Testis (tissue), 3 donors: ENCODE results near the gene POLR1E. TPM values are rescaled to one million over a fixed set of nuclear protein-coding genes. Genes with fewer than 3 reads are reported as not detected.
A peak's percentile ranks its signal among the peaks of the same experiment; 100 is the strongest.
"Not testable (repeated sequence)": the region's sequence is repeated elsewhere in the genome, so short reads cannot be mapped to it uniquely, and the experiment has no call there.

ENCODE experiments used
- DNase-seq: peaks from one replicate; pipeline ENCODE4 v3.0.0-alpha.2; 2019
- H3K27ac ChIP-seq, 2 donors: fragments of 200-600 bp; sonication (generic); one replicate each; pipeline ENCODE4 v1.5.1; 2019
- H3K27me3 ChIP-seq: fragments of 200-600 bp; sonication (generic); one replicate; pipeline ENCODE4 v1.5.1; 2019
- H3K36me3 ChIP-seq: fragments of 200-600 bp; sonication (generic); one replicate; pipeline ENCODE4 v1.5.1; 2017; ENCODE audit warnings: low read depth; ENCODE audit errors: missing control alignments
- H3K4me1 ChIP-seq: fragments of 200-600 bp; sonication (generic); one replicate; pipeline ENCODE4 v1.5.1; 2019
- H3K4me3 ChIP-seq, 2 donors: fragments of 200-600 bp; sonication (generic); one replicate each; pipeline ENCODE4 v1.5.1; 2017 to 2019
- H3K9me3 ChIP-seq: fragments of 200-600 bp; sonication (generic); one replicate; pipeline ENCODE4 v1.5.1; 2017
- CTCF ChIP-seq, 3 experiments: fragments of 450-650 bp in 2 of 3; fragments of 200-600 bp in 1 of 3; sonication (generic) in 1 of 3; IDR thresholded peaks; one replicate each; pipeline ENCODE4 v1.5.1; 2016 to 2019; ENCODE audit warnings: antibody characterized with exemption in 3 of 3, mild to moderate bottlenecking in 2 of 3, moderate library complexity in 1 of 3
- POLR2A ChIP-seq: fragments of 450-650 bp; IDR thresholded peaks from one replicate; pipeline ENCODE4 v1.6.1; 2017; ENCODE audit warnings: antibody characterized with exemption, mild to moderate bottlenecking, moderate library complexity
- WGBS, 2 donors: methylation state at CpG; one replicate each; pipeline ENCODE4 v1.1.5; 2018; 5-methylcytosine and 5-hydroxymethylcytosine counted together
- intact Hi-C: fragments of 100-400 bp; cut with DNase I; formaldehyde crosslinking; loops from one replicate; pipeline ENCODE4 v1.15.1; 2023; ENCODE audit warnings: low total_unique reads
- polyA plus RNA-seq: library from polyadenylated mRNA; stranded (reverse); fragments of 350-450 nt; fragmentation: Illumina TruSeq; extraction: RNeasy Lipid Tissue Mini Kit (QIAGEN cat#74804); gene quantifications from one replicate; pipeline ENCODE4 v1.2.3, GENCODE V29; 2014; ENCODE audit warnings: low read depth, low replicate concordance; ENCODE audit not compliant: insufficient read depth
- total RNA-seq, 2 donors: library from RNA; depleted of rRNA; stranded (reverse); fragments of >200 nt; gene quantifications; one replicate each; pipeline ENCODE4 v1.2.3, GENCODE V29; 2016

The POLR1E gene
- total and polyA plus RNA-seq, 3 donors from 2014 or later = 18.6 to 23.8 (median 20.6) TPM

GRCh38 chr9:37464006-37464405, 21.7 kb upstream of the POLR1E start:
- DNase-seq = no peak
- WGBS, 2 donors = 14 to 26% methylated on average over 3 of the region's 3 CpGs
- Histone ChIP-seq H3K27ac (peak overlapping the region; percentile 96 to 98), H3K27me3 (no peaks in the 10 kb centered on the region), H3K4me3 (peak overlapping the region; percentile 83 to 89), H3K9me3 (no peaks in the 10 kb centered on the region), H3K4me1 (peaks cover 26% of the 10 kb centered on the region), H3K36me3 (no peaks in the 10 kb centered on the region)
- no peak for TF ChIP-seq CTCF (IDR thresholded peaks at IDR 0.05)
- no peak for TF ChIP-seq POLR2A
- intact Hi-C loops = no loop called here

- Histone ChIP-seq H3K27me3 (no peaks in the 10 kb centered on the region), H3K36me3 (no peaks in the 10 kb centered on the region), H3K9me3 (no peaks in the 10 kb centered on the region), H3K27ac (peak overlapping the region; percentile 96 to 98), H3K4me1 (peaks cover 26% of the 10 kb centered on the region), H3K4me3 (peak overlapping the region; percentile 83 to 89)
- intact Hi-C loops = no loop called here
- no peak for TF ChIP-seq POLR2A
- no peak for TF ChIP-seq CTCF (IDR thresholded peaks at IDR 0.05)
- WGBS, 2 donors = 0 to 1% methylated on average over 8 to 41 of the region's 47 CpGs
- DNase-seq = peak; percentile 83
Observed at GRCh38 chr9:37464426-37465248, 21.1 kb upstream of the POLR1E start.

GRCh38 chr9:37465249-37466036, 20.3 kb upstream of the POLR1E start, which contains the start of gene ZBTB5:
Gene ZBTB5, minus strand, starts transcription at chr9:37465450. Its CDS starts 22,899 bp downstream, at chr9:37442551.
- Histone ChIP-seq H3K9me3 (no peaks in the 10 kb centered on the region), H3K4me3 (peak within 1 kb of the TSS; percentile 83 to 89), H3K36me3 (no peaks in the 10 kb centered on the region), H3K4me1 (peaks cover 26% of the 10 kb centered on the region), H3K27ac (peak within 1 kb of the TSS; percentile 96 to 98), H3K27me3 (no peaks in the 10 kb centered on the region)
- intact Hi-C loops = no loop called here
- TF ChIP-seq POLR2A (peak; percentile 19), CTCF (IDR thresholded peaks at IDR 0.05) (peak in 1 of 3 experiments; percentile 34)
- DNase-seq = peak; percentile 100
- WGBS, 2 donors = 0% methylated on average over 6 to 52 of the region's 52 CpGs

GRCh38 chr9:37466037-37466709, 19.6 kb upstream of the POLR1E start:
- WGBS, 2 donors = 0% methylated on average over 45 to 46 of the region's 47 CpGs
- Histone ChIP-seq H3K27me3 (no peaks in the 10 kb centered on the region), H3K4me1 (peaks cover 26% of the 10 kb centered on the region), H3K9me3 (no peaks in the 10 kb centered on the region), H3K4me3 (peak overlapping the region; percentile 83 to 89), H3K36me3 (no peaks in the 10 kb centered on the region), H3K27ac (peak overlapping the region; percentile 96 to 98)
- intact Hi-C loops = no loop called here
- no peak for TF ChIP-seq POLR2A
- TF ChIP-seq CTCF (IDR thresholded peaks at IDR 0.05) = no peak
- DNase-seq = peak; percentile 72

- H3K4me1 ChIP-seq = peaks cover 26% of the 10 kb centered on the region
- H3K4me3 ChIP-seq, intact Hi-C loops, H3K27me3 ChIP-seq, DNase-seq, H3K9me3 ChIP-seq, H3K27ac ChIP-seq, H3K36me3 ChIP-seq: not testable (repeated sequence)
- 54 to 74% methylated on average over 17 of the region's 17 CpGs for whole genome bisulfite sequencing, 2 donors
Observed at GRCh38 chr9:37467530-37467929, 18.2 kb upstream of the POLR1E start.
